ENCODE data around the gene FAM221B. TPM values are rescaled to one million over a fixed set of nuclear protein-coding genes. Genes with fewer than 3 reads are reported as not detected.
A peak's percentile ranks its signal among the peaks of the same experiment; 100 is the strongest.

Gene FAM221B
- total and polyA plus RNA-seq, 2 experiments from 2014 or later, result 0.47 TPM; not detected in 1

DNA sequence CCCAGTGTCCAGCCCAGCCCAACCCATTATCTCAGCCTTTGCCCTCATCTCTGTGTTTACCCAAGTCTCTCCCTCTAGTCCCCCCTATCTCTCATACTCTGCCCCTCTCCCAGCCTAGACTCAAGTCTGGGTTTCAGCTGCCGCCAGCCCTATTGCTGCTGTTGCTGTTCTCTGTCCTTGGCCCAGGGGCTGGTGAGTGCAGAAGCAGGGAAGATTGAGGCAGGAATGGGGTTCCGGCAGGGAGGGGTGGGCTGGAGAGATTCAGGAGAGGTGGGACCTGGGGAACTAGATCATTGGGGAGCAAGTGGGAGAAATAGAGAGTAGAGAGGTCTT lies 1.2 kb upstream of the FAM221B start:
- H3K4me3 ChIP-seq, result peak overlapping the region; percentile 88
- no peak overlapping the region for H3K27ac ChIP-seq (ENCODE audit: low read depth)
- TF ChIP-seq EZH2 (IDR thresholded peaks at IDR 0.05; ENCODE audit: low read depth, unreplicated experiment) (no peak), STAT1 (IDR thresholded peaks at IDR 0.05; ENCODE audit: unreplicated experiment) (no peak), ZNF331 (CRISPR knock-in tag; IDR thresholded peaks at IDR 0.05; ENCODE audit: low read depth) (no peak), ZNF114 (CRISPR knock-in tag; IDR thresholded peaks at IDR 0.05) (no peak), CREB1 (CRISPR knock-in tag; IDR thresholded peaks at IDR 0.05; ENCODE audit: low read depth) (no peak), EZH2phosphoT487 (IDR thresholded peaks at IDR 0.05; ENCODE audit: unreplicated experiment) (no peak), JUNB (IDR thresholded peaks at IDR 0.05; ENCODE audit: unreplicated experiment) (no peak), NANOG (IDR thresholded peaks at IDR 0.05; ENCODE audit: borderline replicate concordance) (no peak)
- TF ChIP-seq, protein P1, sequence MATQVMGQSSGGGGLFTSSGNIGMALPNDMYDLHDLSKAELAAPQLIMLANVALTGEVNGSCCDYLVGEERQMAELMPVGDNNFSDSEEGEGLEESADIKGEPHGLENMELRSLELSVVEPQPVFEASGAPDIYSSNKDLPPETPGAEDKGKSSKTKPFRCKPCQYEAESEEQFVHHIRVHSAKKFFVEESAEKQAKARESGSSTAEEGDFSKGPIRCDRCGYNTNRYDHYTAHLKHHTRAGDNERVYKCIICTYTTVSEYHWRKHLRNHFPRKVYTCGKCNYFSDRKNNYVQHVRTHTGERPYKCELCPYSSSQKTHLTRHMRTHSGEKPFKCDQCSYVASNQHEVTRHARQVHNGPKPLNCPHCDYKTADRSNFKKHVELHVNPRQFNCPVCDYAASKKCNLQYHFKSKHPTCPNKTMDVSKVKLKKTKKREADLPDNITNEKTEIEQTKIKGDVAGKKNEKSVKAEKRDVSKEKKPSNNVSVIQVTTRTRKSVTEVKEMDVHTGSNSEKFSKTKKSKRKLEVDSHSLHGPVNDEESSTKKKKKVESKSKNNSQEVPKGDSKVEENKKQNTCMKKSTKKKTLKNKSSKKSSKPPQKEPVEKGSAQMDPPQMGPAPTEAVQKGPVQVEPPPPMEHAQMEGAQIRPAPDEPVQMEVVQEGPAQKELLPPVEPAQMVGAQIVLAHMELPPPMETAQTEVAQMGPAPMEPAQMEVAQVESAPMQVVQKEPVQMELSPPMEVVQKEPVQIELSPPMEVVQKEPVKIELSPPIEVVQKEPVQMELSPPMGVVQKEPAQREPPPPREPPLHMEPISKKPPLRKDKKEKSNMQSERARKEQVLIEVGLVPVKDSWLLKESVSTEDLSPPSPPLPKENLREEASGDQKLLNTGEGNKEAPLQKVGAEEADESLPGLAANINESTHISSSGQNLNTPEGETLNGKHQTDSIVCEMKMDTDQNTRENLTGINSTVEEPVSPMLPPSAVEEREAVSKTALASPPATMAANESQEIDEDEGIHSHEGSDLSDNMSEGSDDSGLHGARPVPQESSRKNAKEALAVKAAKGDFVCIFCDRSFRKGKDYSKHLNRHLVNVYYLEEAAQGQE (IDR thresholded peaks at IDR 0.05; ENCODE audit: unreplicated experiment), result no peak
- TF ChIP-seq, protein P2, sequence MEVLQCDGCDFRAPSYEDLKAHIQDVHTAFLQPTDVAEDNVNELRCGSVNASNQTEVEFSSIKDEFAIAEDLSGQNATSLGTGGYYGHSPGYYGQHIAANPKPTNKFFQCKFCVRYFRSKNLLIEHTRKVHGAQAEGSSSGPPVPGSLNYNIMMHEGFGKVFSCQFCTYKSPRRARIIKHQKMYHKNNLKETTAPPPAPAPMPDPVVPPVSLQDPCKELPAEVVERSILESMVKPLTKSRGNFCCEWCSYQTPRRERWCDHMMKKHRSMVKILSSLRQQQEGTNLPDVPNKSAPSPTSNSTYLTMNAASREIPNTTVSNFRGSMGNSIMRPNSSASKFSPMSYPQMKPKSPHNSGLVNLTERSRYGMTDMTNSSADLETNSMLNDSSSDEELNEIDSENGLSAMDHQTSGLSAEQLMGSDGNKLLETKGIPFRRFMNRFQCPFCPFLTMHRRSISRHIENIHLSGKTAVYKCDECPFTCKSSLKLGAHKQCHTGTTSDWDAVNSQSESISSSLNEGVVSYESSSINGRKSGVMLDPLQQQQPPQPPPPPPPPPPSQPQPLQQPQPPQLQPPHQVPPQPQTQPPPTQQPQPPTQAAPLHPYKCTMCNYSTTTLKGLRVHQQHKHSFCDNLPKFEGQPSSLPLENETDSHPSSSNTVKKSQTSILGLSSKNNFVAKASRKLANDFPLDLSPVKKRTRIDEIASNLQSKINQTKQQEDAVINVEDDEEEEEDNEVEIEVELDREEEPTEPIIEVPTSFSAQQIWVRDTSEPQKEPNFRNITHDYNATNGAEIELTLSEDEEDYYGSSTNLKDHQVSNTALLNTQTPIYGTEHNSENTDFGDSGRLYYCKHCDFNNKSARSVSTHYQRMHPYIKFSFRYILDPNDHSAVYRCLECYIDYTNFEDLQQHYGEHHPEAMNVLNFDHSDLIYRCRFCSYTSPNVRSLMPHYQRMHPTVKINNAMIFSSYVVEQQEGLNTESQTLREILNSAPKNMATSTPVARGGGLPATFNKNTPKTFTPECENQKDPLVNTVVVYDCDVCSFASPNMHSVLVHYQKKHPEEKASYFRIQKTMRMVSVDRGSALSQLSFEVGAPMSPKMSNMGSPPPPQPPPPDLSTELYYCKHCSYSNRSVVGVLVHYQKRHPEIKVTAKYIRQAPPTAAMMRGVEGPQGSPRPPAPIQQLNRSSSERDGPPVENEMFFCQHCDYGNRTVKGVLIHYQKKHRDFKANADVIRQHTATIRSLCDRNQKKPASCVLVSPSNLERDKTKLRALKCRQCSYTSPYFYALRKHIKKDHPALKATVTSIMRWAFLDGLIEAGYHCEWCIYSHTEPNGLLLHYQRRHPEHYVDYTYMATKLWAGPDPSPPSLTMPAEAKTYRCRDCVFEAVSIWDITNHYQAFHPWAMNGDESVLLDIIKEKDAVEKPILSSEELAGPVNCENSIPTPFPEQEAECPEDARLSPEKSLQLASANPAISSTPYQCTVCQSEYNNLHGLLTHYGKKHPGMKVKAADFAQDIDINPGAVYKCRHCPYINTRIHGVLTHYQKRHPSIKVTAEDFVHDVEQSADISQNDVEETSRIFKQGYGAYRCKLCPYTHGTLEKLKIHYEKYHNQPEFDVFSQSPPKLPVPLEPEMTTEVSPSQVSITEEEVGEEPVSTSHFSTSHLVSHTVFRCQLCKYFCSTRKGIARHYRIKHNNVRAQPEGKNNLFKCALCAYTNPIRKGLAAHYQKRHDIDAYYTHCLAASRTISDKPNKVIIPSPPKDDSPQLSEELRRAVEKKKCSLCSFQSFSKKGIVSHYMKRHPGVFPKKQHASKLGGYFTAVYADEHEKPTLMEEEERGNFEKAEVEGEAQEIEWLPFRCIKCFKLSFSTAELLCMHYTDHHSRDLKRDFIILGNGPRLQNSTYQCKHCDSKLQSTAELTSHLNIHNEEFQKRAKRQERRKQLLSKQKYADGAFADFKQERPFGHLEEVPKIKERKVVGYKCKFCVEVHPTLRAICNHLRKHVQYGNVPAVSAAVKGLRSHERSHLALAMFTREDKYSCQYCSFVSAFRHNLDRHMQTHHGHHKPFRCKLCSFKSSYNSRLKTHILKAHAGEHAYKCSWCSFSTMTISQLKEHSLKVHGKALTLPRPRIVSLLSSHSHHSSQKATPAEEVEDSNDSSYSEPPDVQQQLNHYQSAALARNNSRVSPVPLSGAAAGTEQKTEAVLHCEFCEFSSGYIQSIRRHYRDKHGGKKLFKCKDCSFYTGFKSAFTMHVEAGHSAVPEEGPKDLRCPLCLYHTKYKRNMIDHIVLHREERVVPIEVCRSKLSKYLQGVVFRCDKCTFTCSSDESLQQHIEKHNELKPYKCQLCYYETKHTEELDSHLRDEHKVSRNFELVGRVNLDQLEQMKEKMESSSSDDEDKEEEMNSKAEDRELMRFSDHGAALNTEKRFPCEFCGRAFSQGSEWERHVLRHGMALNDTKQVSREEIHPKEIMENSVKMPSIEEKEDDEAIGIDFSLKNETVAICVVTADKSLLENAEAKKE (CRISPR knock-in tag; IDR thresholded peaks at IDR 0.05), result no peak
- TF ChIP-seq, protein P3, sequence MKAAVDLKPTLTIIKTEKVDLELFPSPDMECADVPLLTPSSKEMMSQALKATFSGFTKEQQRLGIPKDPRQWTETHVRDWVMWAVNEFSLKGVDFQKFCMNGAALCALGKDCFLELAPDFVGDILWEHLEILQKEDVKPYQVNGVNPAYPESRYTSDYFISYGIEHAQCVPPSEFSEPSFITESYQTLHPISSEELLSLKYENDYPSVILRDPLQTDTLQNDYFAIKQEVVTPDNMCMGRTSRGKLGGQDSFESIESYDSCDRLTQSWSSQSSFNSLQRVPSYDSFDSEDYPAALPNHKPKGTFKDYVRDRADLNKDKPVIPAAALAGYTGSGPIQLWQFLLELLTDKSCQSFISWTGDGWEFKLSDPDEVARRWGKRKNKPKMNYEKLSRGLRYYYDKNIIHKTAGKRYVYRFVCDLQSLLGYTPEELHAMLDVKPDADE (IDR thresholded peaks at IDR 0.05), result no peak
- TF ChIP-seq, protein P4, sequence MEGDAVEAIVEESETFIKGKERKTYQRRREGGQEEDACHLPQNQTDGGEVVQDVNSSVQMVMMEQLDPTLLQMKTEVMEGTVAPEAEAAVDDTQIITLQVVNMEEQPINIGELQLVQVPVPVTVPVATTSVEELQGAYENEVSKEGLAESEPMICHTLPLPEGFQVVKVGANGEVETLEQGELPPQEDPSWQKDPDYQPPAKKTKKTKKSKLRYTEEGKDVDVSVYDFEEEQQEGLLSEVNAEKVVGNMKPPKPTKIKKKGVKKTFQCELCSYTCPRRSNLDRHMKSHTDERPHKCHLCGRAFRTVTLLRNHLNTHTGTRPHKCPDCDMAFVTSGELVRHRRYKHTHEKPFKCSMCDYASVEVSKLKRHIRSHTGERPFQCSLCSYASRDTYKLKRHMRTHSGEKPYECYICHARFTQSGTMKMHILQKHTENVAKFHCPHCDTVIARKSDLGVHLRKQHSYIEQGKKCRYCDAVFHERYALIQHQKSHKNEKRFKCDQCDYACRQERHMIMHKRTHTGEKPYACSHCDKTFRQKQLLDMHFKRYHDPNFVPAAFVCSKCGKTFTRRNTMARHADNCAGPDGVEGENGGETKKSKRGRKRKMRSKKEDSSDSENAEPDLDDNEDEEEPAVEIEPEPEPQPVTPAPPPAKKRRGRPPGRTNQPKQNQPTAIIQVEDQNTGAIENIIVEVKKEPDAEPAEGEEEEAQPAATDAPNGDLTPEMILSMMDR (conservative IDR thresholded peaks at IDR 0.05; ENCODE audit: low read depth in 2 of 2), result no peak
- peak; percentile 2 for ATAC-seq
- H3K9me2 ChIP-seq (ENCODE audit: insufficient read depth), result no peaks in the 10 kb centered on the region
- Mint-ChIP-seq H3K9me3 (no peaks in the 10 kb centered on the region; the same call in 2 of the 3 replicates), H3K27ac (peak overlapping the region; percentile 21; the same call in 1 of the 2 replicates), H3K4me3 (peak overlapping the region; percentile 73), H3K27me3 (ENCODE audit: insufficient read depth, low read depth, poor library complexity) (peaks cover 13% of the 10 kb centered on the region), H3K36me3 (ENCODE audit: low read depth) (no peaks in the 10 kb centered on the region), H3K4me1 (peaks cover 32% of the 10 kb centered on the region)
- H2AFZ ChIP-seq, result peak overlapping the region; percentile 100
- H3F3A ChIP-seq (replicated peaks; ENCODE audit: low read depth), result 0 out of 2 replicates have a peak, but pooled peaks cover 6% of the 10 kb centered on the region
- H3K36me3 ChIP-seq (ENCODE audit: insufficient read depth), result no peaks in the 10 kb centered on the region
- H3K79me2 ChIP-seq (replicated peaks; ENCODE audit: insufficient read depth), result no peaks in the 10 kb centered on the region
- H3K4me2 ChIP-seq, result peak overlapping the region; percentile 99
- no peak for DNase-seq (ENCODE audit: low spot score)
- H3K27me3 ChIP-seq (ENCODE audit: insufficient read depth), result no peaks in the 10 kb centered on the region
- H4K20me1 ChIP-seq (replicated peaks; ENCODE audit: insufficient read depth), result no peaks in the 10 kb centered on the region
- peaks cover 8% of the 10 kb centered on the region; the same call in 1 of the 2 replicates for H3K4me1 ChIP-seq (ENCODE audit: insufficient read depth)

Data from GM23338 (cell line).